ENCODE results near the gene NOL3.

GRCh38 chr16:67223992-67224391 lies 53.7 kb downstream of the NOL3 start:
- no peak for TF ChIP-seq POLR2A (IDR thresholded peaks at IDR 0.05; ENCODE audit: low read depth, low read length)
- no peak for TF ChIP-seq TAF1 (IDR thresholded peaks at IDR 0.05; ENCODE audit: borderline replicate concordance, low read depth, low read length)

Data from GM12892 (cell line).